Measurements from ENCODE around the gene HIPK2.
"Not testable (repeated sequence)": the region's sequence is repeated elsewhere in the genome, so short reads cannot be mapped to it uniquely, and the experiment has no call there.

Gene HIPK2

GRCh38 chr7:139630643-139631519 lies 146.9 kb downstream of the HIPK2 start:
- DNase-seq (ENCODE audit: low read depth, low spot score), result no peak

GRCh38 chr7:139629392-139630082 lies 148.3 kb downstream of the HIPK2 start:
- no peak for DNase-seq (ENCODE audit: low read depth, low spot score)

- DNase-seq (ENCODE audit: low read depth, low spot score), result no peak
Observed at GRCh38 chr7:139627831-139628230, 150.0 kb downstream of the HIPK2 start.

GRCh38 chr7:139626817-139627216 lies 151.0 kb downstream of the HIPK2 start:
- DNase-seq (ENCODE audit: low read depth, low spot score), result no peak

- no peak for DNase-seq (ENCODE audit: low read depth, low spot score)
Observed at GRCh38 chr7:139623518-139623917, 154.3 kb downstream of the HIPK2 start.

- DNase-seq (ENCODE audit: low read depth, low spot score), result no peak
Observed at GRCh38 chr7:139620676-139621344, 157.0 kb downstream of the HIPK2 start.

GRCh38 chr7:139619367-139619657 lies 158.5 kb downstream of the HIPK2 start:
- no peak for DNase-seq (ENCODE audit: low read depth, low spot score)

- no peak for DNase-seq (ENCODE audit: low read depth, low spot score)
Observed at GRCh38 chr7:139618482-139619366, 159.1 kb downstream of the HIPK2 start.

GRCh38 chr7:139617074-139617473 lies 160.7 kb downstream of the HIPK2 start:
- no peak for DNase-seq (ENCODE audit: low read depth, low spot score)

- DNase-seq (ENCODE audit: low read depth, low spot score), result no peak
Observed at GRCh38 chr7:139614886-139615285, 162.9 kb downstream of the HIPK2 start.

GRCh38 chr7:139613971-139614411 lies 163.8 kb downstream of the HIPK2 start:
- DNase-seq (ENCODE audit: low read depth, low spot score), result no peak

GRCh38 chr7:139611556-139611955 lies 166.2 kb downstream of the HIPK2 start:
- not testable (repeated sequence) for DNase-seq (ENCODE audit: low read depth, low spot score)

- no peak for DNase-seq (ENCODE audit: low read depth, low spot score)
Observed at GRCh38 chr7:139610595-139610994, 167.2 kb downstream of the HIPK2 start.

- no peak for DNase-seq (ENCODE audit: low read depth, low spot score)
Observed at GRCh38 chr7:139603896-139604295, 173.9 kb downstream of the HIPK2 start.

GRCh38 chr7:139603282-139603681 lies 174.5 kb downstream of the HIPK2 start:
- no peak for DNase-seq (ENCODE audit: low read depth, low spot score)

GRCh38 chr7:139602143-139602722 lies 175.6 kb downstream of the HIPK2 start:
- DNase-seq (ENCODE audit: low read depth, low spot score), result no peak

GRCh38 chr7:139601176-139601575 lies 176.6 kb downstream of the HIPK2 start:
- no peak for DNase-seq (ENCODE audit: low read depth, low spot score)

GRCh38 chr7:139600306-139600705 lies 177.5 kb downstream of the HIPK2 start:
- DNase-seq (ENCODE audit: low read depth, low spot score), result no peak

- no peak for DNase-seq (ENCODE audit: low read depth, low spot score)
Observed at GRCh38 chr7:139598642-139599041, 179.2 kb downstream of the HIPK2 start.

- DNase-seq (ENCODE audit: low read depth, low spot score), result no peak
Observed at GRCh38 chr7:139597028-139597427, 180.8 kb downstream of the HIPK2 start.

- DNase-seq (ENCODE audit: low read depth, low spot score), result no peak
Observed at GRCh38 chr7:139596626-139597025, 181.2 kb downstream of the HIPK2 start.
